MG63 (cell line): Measurements from ENCODE around the gene PRKAG1. TPM values are rescaled to one million over a fixed set of nuclear protein-coding genes. Genes with fewer than 3 reads are reported as not detected.

ENCODE experiments used
- DNase-seq: peaks from one replicate; pipeline ENCODE4 v3.0.0-alpha.2; 2020
- H3K27me3 ChIP-seq: fragments of 250-450 bp; sonication (Bioruptor Pico); 2 replicates; pipeline ENCODE4 v1.5.1; 2020; ENCODE audit warnings: mild to moderate bottlenecking, moderate library complexity
- H3K36me3 ChIP-seq: fragments of 250-450 bp; sonication (Bioruptor Pico); 2 replicates; pipeline ENCODE4 v1.5.1; 2020; ENCODE audit warnings: mild to moderate bottlenecking, moderate library complexity
- H3K4me3 ChIP-seq: fragments of 250-450 bp; sonication (Bioruptor Pico); 2 replicates; pipeline ENCODE4 v1.5.1; 2020; ENCODE audit warnings: mild to moderate bottlenecking, moderate library complexity
- H3K9me3 ChIP-seq: fragments of 250-450 bp; sonication (Bioruptor Pico); 2 replicates; pipeline ENCODE4 v1.5.1; 2020; ENCODE audit warnings: mild to moderate bottlenecking, moderate library complexity
- total RNA-seq: library from RNA; depleted of rRNA; stranded (reverse); fragments of >200 nt; shearing (Covaris generic); gene quantifications from 2 replicates; pipeline ENCODE4 v1.2.3, GENCODE V29; 2014; ENCODE audit warnings: low replicate concordance

The PRKAG1 gene
- total RNA-seq, 1 experiment from 2014 or later = 102 TPM

GRCh38 chr12:48982397-48983080, 36.0 kb downstream of the PRKAG1 start:
- peaks cover 50% of the 10 kb centered on the region for H3K27me3 ChIP-seq
- H3K36me3 ChIP-seq = no peaks in the 10 kb centered on the region
- DNase-seq = no peak
- no peak overlapping the region for H3K4me3 ChIP-seq
- no peaks in the 10 kb centered on the region for H3K9me3 ChIP-seq

GRCh38 chr12:48981757-48982157, 36.8 kb downstream of the PRKAG1 start:
- Histone ChIP-seq H3K36me3 (no peaks in the 10 kb centered on the region), H3K4me3 (no peak overlapping the region), H3K27me3 (peaks cover 50% of the 10 kb centered on the region), H3K9me3 (no peaks in the 10 kb centered on the region)
- no peak for DNase-seq

DNA sequence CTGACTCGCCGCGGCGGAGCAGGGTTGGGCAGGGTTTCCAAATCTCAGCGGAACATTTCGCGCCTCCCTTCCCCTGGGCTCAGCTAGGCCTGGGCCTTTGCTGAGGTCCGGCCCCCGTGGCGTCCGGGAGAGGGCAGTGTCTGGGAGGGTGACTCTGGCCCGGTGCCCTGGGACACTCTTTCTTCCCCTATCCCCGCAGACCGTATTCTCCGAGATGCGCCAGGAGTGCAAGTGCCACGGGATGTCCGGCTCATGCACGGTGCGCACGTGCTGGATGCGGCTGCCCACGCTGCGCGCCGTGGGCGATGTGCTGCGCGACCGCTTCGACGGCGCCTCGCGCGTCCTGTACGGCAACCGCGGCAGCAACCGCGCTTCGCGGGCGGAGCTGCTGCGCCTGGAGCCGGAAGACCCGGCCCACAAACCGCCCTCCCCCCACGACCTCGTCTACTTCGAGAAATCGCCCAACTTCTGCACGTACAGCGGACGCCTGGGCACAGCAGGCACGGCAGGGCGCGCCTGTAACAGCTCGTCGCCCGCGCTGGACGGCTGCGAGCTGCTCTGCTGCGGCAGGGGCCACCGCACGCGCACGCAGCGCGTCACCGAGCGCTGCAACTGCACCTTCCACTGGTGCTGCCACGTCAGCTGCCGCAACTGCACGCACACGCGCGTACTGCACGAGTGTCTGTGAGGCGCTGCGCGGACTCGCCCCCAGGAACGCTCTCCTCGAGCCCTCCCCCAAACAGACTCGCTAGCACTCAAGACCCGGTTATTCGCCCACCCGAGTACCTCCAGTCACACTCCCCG, 37.4 kb downstream of the PRKAG1 start:
- peaks cover 50% of the 10 kb centered on the region for H3K27me3 ChIP-seq
- H3K36me3 ChIP-seq = no peaks in the 10 kb centered on the region
- H3K9me3 ChIP-seq = no peaks in the 10 kb centered on the region
- H3K4me3 ChIP-seq = no peak overlapping the region
- no peak for DNase-seq

DNA sequence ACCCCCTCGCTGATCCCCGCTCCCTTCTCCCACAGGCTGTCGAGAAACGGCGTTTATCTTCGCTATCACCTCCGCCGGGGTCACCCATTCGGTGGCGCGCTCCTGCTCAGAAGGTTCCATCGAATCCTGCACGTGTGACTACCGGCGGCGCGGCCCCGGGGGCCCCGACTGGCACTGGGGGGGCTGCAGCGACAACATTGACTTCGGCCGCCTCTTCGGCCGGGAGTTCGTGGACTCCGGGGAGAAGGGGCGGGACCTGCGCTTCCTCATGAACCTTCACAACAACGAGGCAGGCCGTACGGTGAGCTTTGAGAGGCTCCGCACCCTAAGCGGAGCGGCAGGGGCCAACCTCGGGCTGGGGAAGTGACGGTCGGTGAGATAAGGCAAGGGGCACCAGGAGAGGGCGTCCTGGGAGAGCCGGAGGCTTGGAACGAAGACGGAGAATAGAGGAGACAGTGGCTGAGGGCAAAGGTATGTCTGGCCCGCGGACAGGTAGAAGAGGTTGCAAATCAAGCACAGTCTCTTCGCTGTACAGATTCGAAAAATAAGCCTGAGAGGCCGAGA, 38.1 kb downstream of the PRKAG1 start:
- peaks cover 50% of the 10 kb centered on the region for H3K27me3 ChIP-seq
- no peak overlapping the region for H3K4me3 ChIP-seq
- DNase-seq = no peak
- no peaks in the 10 kb centered on the region for H3K36me3 ChIP-seq
- no peaks in the 10 kb centered on the region for H3K9me3 ChIP-seq

GRCh38 chr12:48979602-48980388, 38.8 kb downstream of the PRKAG1 start:
- Histone ChIP-seq H3K27me3 (peaks cover 50% of the 10 kb centered on the region), H3K4me3 (no peak overlapping the region)
- no peak for DNase-seq

DNA sequence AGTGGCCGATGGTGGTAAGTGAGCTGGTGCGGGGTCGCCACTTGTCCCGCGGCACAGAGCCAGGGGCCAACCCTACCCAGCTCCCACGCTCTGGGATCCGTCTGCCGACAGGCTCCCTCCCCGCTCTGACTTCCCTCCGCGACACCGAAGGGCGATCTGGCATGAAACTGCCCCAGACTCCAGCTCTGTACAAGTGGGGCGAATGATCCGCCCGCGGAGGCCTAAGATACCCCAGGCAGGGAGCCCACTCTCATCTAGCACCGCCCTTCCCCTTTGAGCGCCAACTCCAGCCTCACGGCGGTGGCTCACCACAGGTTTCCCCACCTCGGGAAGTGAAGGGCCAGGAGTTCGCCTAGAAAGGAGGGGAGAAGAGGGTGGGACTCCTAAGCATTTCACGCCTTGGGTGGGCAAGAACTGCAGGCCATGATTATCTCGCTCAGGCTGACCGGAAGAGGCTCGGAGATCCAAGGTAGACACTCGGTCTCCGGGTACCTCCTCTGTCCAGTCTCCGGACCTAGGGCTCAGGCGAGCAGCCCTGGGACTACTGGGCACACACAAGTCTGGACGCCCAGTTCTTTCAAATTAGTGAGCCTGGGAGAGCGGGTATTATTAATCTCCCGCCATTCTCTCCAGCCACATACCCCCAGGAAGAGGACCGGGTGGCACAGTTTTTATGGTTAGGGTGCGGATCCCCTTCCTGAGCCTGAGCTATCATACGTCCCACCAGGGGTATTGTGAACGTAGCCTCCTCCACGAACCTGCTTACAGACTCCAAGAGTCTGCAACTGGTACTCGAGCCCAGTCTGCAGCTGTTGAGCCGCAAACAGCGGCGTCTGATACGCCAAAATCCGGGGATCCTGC, 39.6 kb downstream of the PRKAG1 start:
- Histone ChIP-seq H3K9me3 (no peaks in the 10 kb centered on the region), H3K36me3 (no peaks in the 10 kb centered on the region), H3K4me3 (no peak overlapping the region), H3K27me3 (peaks cover 50% of the 10 kb centered on the region)
- no peak for DNase-seq

More at GRCh38 chr12:48979602-48980388, 38.8 kb downstream of the PRKAG1 start:
- Histone ChIP-seq H3K36me3 (no peaks in the 10 kb centered on the region), H3K9me3 (no peaks in the 10 kb centered on the region)

DNA sequence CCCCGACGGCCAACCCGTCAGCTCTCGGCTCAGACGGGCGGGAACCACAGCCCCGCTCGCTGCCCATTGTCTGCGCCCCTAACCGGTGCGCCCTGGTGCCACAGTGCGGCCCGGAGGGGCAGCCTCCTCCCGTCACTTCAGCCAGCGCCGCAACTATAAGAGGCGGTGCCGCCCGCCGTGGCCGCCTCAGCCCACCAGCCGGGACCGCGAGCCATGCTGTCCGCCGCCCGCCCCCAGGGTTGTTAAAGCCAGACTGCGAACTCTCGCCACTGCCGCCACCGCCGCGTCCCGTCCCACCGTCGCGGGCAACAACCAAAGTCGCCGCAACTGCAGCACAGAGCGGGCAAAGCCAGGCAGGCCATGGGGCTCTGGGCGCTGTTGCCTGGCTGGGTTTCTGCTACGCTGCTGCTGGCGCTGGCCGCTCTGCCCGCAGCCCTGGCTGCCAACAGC, 40.3 kb downstream of the PRKAG1 start, which contains the start of gene WNT1:
Gene WNT1 (plus strand): TSS at position 32 of the 450 bp plus-strand sequence. CDS start 329 bp downstream, at position 361.
- no peaks in the 10 kb centered on the region for H3K36me3 ChIP-seq

GRCh38 chr12:48977290-48978281, 41.0 kb downstream of the PRKAG1 start:
- Histone ChIP-seq H3K4me3 (no peak overlapping the region), H3K36me3 (no peaks in the 10 kb centered on the region), H3K27me3 (peaks cover 46% of the 10 kb centered on the region), H3K9me3 (no peaks in the 10 kb centered on the region)
- DNase-seq = peak; percentile 63

More for the DNA sequence above, 40.3 kb downstream of the PRKAG1 start, which contains the start of gene WNT1:
- Histone ChIP-seq H3K9me3 (no peaks in the 10 kb centered on the region), H3K4me3 (no peak within 1 kb of the TSS), H3K27me3 (peaks cover 46% of the 10 kb centered on the region)
- DNase-seq = no peak

DNA sequence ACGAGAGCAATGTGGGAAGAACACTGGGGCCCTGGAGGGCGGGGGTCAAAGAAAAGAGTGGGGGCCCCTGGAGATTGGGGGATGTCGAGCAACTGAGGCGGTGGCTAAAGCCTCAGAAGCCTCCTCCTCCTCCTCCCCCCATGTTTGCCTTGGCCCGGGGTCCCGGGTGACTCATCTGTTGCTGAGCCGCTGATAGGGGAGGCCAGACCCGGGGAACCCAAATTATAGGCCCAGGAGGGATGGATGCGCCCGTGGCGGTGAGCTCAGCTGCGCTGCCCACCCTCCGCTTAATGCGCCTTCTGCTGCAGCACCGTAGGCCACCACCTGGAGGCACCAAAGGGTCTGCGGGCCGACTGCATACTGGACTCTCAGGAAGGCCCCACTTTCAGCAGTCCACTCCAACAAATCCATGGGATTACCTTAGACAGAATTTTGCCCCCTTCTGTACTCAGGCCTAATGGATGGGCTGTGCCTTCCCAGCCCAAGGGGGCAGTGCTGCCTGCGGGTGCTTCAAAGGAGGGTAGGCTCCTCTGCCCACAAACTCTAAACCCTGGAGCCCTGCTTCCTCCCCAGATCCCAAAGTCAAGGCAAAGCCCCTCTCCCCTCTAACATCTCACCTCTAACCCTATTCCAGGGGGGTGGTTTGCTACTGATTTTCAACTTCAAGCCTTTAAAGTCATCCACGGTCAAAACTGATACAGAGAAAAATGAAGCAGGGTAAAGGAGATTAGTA, 44.5 kb downstream of the PRKAG1 start:
- Histone ChIP-seq H3K4me3 (no peak overlapping the region), H3K36me3 (no peaks in the 10 kb centered on the region), H3K9me3 (no peaks in the 10 kb centered on the region), H3K27me3 (peaks cover 22% of the 10 kb centered on the region)
- no peak for DNase-seq

GRCh38 chr12:48973531-48973930, 45.0 kb downstream of the PRKAG1 start:
- Histone ChIP-seq H3K27me3 (peaks cover 17% of the 10 kb centered on the region), H3K36me3 (no peaks in the 10 kb centered on the region), H3K4me3 (no peak overlapping the region), H3K9me3 (no peaks in the 10 kb centered on the region)
- DNase-seq = no peak

DNA sequence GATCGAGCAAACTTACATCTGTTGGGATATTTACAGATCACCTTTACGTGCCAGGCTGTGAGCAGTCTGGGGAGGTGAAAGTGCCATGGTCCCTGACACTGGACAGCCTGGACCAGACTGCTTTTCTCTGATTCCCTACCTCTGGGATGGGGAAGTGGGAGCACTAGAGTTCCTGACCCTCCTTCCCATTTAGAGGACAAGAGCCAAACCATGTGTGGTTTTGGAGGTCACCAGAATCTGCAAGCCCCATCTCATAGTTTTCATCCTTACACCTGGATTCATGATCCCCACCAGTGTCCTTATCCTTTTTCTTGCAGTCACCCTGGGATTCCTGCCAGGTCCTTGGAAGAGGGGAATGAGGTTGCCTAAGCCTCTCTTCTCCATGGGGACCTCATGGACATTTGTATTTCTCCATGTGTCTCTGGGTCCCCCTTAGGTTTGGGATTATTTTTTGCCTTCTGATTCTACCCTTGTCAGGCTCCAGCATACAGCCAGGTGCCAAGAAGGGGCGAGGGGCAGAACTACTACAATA, 45.6 kb downstream of the PRKAG1 start:
- Histone ChIP-seq H3K36me3 (no peaks in the 10 kb centered on the region), H3K4me3 (no peak overlapping the region), H3K9me3 (no peaks in the 10 kb centered on the region), H3K27me3 (peaks cover 11% of the 10 kb centered on the region)
- no peak for DNase-seq

- Histone ChIP-seq H3K4me3 (no peak overlapping the region), H3K36me3 (no peaks in the 10 kb centered on the region), H3K27me3 (peaks cover 8% of the 10 kb centered on the region; the same call in 1 of the 2 replicates), H3K9me3 (no peaks in the 10 kb centered on the region)
- no peak for DNase-seq
These were observed 46.2 kb downstream of the PRKAG1 start for GRCh38 chr12:48972213-48972951.

DNA sequence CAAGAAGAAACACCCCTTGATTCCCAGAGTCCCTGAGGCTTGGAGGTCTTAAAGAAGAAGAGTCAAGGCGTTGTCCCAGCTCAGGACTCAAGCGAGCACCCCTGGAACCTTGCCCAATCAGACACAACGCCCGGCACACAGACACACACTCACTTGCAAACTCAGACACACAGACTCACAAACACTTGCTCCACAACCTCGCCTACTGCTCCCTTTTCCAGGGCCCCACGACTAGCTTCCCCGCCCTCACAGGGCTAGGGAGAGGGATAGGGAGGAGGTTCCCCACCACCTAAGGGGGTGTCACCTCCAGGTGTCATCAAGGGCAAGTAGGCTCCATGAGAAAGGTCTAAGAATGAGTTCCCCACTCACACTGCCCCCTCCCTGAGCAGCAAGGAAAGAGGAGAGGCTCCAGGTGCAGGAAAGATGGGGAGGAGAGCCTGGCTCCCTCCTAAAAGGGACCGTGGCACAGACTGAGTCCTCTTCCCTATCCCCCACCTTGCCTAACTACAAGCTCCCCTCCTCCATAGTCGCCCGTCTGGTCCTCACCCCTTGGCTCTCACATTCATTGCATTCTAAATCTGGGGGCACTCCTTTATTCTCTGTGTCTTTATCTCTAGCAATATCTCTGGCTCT, 47.8 kb downstream of the PRKAG1 start:
- peak overlapping the region; percentile 39 for H3K4me3 ChIP-seq
- no peaks in the 10 kb centered on the region for H3K36me3 ChIP-seq
- peaks cover 8% of the 10 kb centered on the region; the same call in 1 of the 2 replicates for H3K27me3 ChIP-seq
- H3K9me3 ChIP-seq = no peaks in the 10 kb centered on the region
- no peak for DNase-seq
